Esophagus muscularis mucosa (tissue), 4 donors: Measurements from ENCODE around the gene BUB1.

Experiments
- EP300 ChIP-seq: sonication (generic); formaldehyde crosslinking; IDR thresholded peaks from one replicate; pipeline ENCODE4 v1.6.1; 2017; ENCODE audit warnings: antibody characterized with exemption
- POLR2A ChIP-seq: fragments of 450-650 bp; IDR thresholded peaks from one replicate; pipeline ENCODE4 v1.6.1; 2017; ENCODE audit warnings: antibody characterized with exemption, moderate library complexity, mild to moderate bottlenecking, low read depth
- POLR2AphosphoS5 ChIP-seq, 2 donors: sonication (generic); formaldehyde crosslinking; IDR thresholded peaks; one replicate each; pipeline ENCODE4 v1.6.1; 2017; ENCODE audit warnings: antibody characterized with exemption in 2 of 2
- TF ChIP-seq, protein P1 (sequence below), 3 experiments: fragments of 200-600 bp in 2 of 3; fragments of 450-650 bp in 1 of 3; sonication (generic) in 2 of 3; IDR thresholded peaks; one replicate each; pipeline ENCODE4 v1.5.1; 2017 to 2019; ENCODE audit warnings: antibody characterized with exemption in 3 of 3, mild to moderate bottlenecking in 2 of 3, moderate library complexity in 1 of 3

GRCh38 chr2:110688594-110689091 lies 10.8 kb upstream of the BUB1 start:
- TF ChIP-seq, protein P1, sequence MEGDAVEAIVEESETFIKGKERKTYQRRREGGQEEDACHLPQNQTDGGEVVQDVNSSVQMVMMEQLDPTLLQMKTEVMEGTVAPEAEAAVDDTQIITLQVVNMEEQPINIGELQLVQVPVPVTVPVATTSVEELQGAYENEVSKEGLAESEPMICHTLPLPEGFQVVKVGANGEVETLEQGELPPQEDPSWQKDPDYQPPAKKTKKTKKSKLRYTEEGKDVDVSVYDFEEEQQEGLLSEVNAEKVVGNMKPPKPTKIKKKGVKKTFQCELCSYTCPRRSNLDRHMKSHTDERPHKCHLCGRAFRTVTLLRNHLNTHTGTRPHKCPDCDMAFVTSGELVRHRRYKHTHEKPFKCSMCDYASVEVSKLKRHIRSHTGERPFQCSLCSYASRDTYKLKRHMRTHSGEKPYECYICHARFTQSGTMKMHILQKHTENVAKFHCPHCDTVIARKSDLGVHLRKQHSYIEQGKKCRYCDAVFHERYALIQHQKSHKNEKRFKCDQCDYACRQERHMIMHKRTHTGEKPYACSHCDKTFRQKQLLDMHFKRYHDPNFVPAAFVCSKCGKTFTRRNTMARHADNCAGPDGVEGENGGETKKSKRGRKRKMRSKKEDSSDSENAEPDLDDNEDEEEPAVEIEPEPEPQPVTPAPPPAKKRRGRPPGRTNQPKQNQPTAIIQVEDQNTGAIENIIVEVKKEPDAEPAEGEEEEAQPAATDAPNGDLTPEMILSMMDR (IDR thresholded peaks at IDR 0.05) = no peak
- TF ChIP-seq POLR2A = no peak
- no peak for TF ChIP-seq POLR2AphosphoS5 (IDR thresholded peaks at IDR 0.05)
- no peak for TF ChIP-seq EP300
